ENCODE measurements around the gene TAF1B.

The TAF1B gene

GRCh38 chr2:9895669-9896590, 52.7 kb downstream of the TAF1B start:
- Histone ChIP-seq H3K9me2 (replicated peaks; ENCODE audit: insufficient read depth, low read length) (no peaks in the 10 kb centered on the region), H3K4me2 (ENCODE audit: low read depth, low read length, poor library complexity, severe bottlenecking) (no peak overlapping the region), H4K20me1 (ENCODE audit: low read depth, low read length) (no peaks in the 10 kb centered on the region), H3K9me3 (ENCODE audit: insufficient read depth, low read length) (no peaks in the 10 kb centered on the region), H2AFZ (ENCODE audit: low read depth, low read length, severe bottlenecking) (no peak overlapping the region), H3K36me3 (ENCODE audit: low read length) (0 out of 2 replicates have a peak, but pooled peaks cover 2% of the 10 kb centered on the region), H3F3A (ENCODE audit: insufficient read depth) (no peaks in the 10 kb centered on the region), H3K27me3 (ENCODE audit: low read length) (no peaks in the 10 kb centered on the region), H3K79me2 (ENCODE audit: insufficient read depth, low read length) (no peaks in the 10 kb centered on the region), H3K9ac (ENCODE audit: low read length) (no peak overlapping the region), H3K27ac (ENCODE audit: low read depth, low read length) (no peak overlapping the region), H3K4me3 (ENCODE audit: insufficient read depth, low read length, poor library complexity, severe bottlenecking) (no peak overlapping the region)
- TF ChIP-seq EZH2phosphoT487 (conservative IDR thresholded peaks at IDR 0.05; ENCODE audit: low read length) (no peak), CTCF (IDR thresholded peaks at IDR 0.05; ENCODE audit: insufficient read depth, low read length, poor library complexity, severe bottlenecking) (no peak)

GRCh38 chr2:9897331-9897737, 54.1 kb downstream of the TAF1B start:
- Histone ChIP-seq H3K4me3 (ENCODE audit: insufficient read depth, low read length, poor library complexity, severe bottlenecking) (no peak overlapping the region), H3K4me2 (ENCODE audit: low read depth, low read length, poor library complexity, severe bottlenecking) (no peak overlapping the region), H2AFZ (ENCODE audit: low read depth, low read length, severe bottlenecking) (no peak overlapping the region), H3F3A (ENCODE audit: insufficient read depth) (no peaks in the 10 kb centered on the region), H4K20me1 (ENCODE audit: low read depth, low read length) (no peaks in the 10 kb centered on the region), H3K9me3 (ENCODE audit: insufficient read depth, low read length) (no peaks in the 10 kb centered on the region), H3K27ac (ENCODE audit: low read depth, low read length) (no peak overlapping the region), H3K79me2 (ENCODE audit: insufficient read depth, low read length) (no peaks in the 10 kb centered on the region), H3K9ac (ENCODE audit: low read length) (no peak overlapping the region), H3K27me3 (ENCODE audit: low read length) (no peaks in the 10 kb centered on the region), H3K36me3 (ENCODE audit: low read length) (0 out of 2 replicates have a peak, but pooled peaks cover 2% of the 10 kb centered on the region), H3K9me2 (replicated peaks; ENCODE audit: insufficient read depth, low read length) (no peaks in the 10 kb centered on the region)
- TF ChIP-seq EZH2phosphoT487 (conservative IDR thresholded peaks at IDR 0.05; ENCODE audit: low read length) (no peak), CTCF (IDR thresholded peaks at IDR 0.05; ENCODE audit: insufficient read depth, low read length, poor library complexity, severe bottlenecking) (no peak)

GRCh38 chr2:9897846-9898245, 54.6 kb downstream of the TAF1B start:
- Histone ChIP-seq H3K4me2 (ENCODE audit: low read depth, low read length, poor library complexity, severe bottlenecking) (no peak overlapping the region), H3K4me3 (ENCODE audit: insufficient read depth, low read length, poor library complexity, severe bottlenecking) (no peak overlapping the region), H3K9ac (ENCODE audit: low read length) (no peak overlapping the region), H3K79me2 (ENCODE audit: insufficient read depth, low read length) (no peaks in the 10 kb centered on the region), H3K27ac (ENCODE audit: low read depth, low read length) (no peak overlapping the region), H3F3A (ENCODE audit: insufficient read depth) (no peaks in the 10 kb centered on the region), H3K9me2 (replicated peaks; ENCODE audit: insufficient read depth, low read length) (no peaks in the 10 kb centered on the region), H4K20me1 (ENCODE audit: low read depth, low read length) (no peaks in the 10 kb centered on the region), H3K36me3 (ENCODE audit: low read length) (0 out of 2 replicates have a peak, but pooled peaks cover 2% of the 10 kb centered on the region), H2AFZ (ENCODE audit: low read depth, low read length, severe bottlenecking) (no peak overlapping the region), H3K27me3 (ENCODE audit: low read length) (no peaks in the 10 kb centered on the region), H3K9me3 (ENCODE audit: insufficient read depth, low read length) (no peaks in the 10 kb centered on the region)
- no peak for TF ChIP-seq EZH2phosphoT487 (conservative IDR thresholded peaks at IDR 0.05; ENCODE audit: low read length)
- no peak for TF ChIP-seq CTCF (IDR thresholded peaks at IDR 0.05; ENCODE audit: insufficient read depth, low read length, poor library complexity, severe bottlenecking)

Data from SU-DHL-6 (cell line).